HL-60 (cell line): ENCODE measurements around the gene RUNDC3A.

Experiments
- CTCF ChIP-seq: IDR thresholded peaks from one replicate; pipeline ENCODE4 v1.5.1; 2011; ENCODE audit warnings: low read length, control low read depth, inconsistent platforms; ENCODE audit not compliant: insufficient read depth
- GABPA ChIP-seq: IDR thresholded peaks from 2 replicates; pipeline ENCODE4 v1.6.1; 2012; ENCODE audit warnings: low read depth
- POLR2AphosphoS5 ChIP-seq: IDR thresholded peaks from 2 replicates; pipeline ENCODE4 v1.6.1; 2012; ENCODE audit warnings: low read depth
- REST ChIP-seq: IDR thresholded peaks from 2 replicates; pipeline ENCODE4 v1.6.1; 2012; ENCODE audit warnings: low read depth; ENCODE audit not compliant: insufficient replicate concordance
- SPI1 ChIP-seq: IDR thresholded peaks from 2 replicates; pipeline ENCODE4 v1.6.1; 2012; ENCODE audit warnings: low read depth, mild to moderate bottlenecking, borderline replicate concordance

GRCh38 chr17:44318077-44318892 lies 9.9 kb downstream of the RUNDC3A start:
- TF ChIP-seq CTCF (no peak), REST (no peak), POLR2AphosphoS5 (0 out of 2 replicates have a peak, but pooled peaks have one; percentile 29), GABPA (no peak), SPI1 (no peak)
